GM18867 (cell line): ENCODE data around the gene CITED4.

ENCODE experiments used
- ATAC-seq: cut with Tn5 transposase; IDR thresholded peaks from one replicate; pipeline ENCODE4 v1.9.1; 2021; ENCODE audit warnings: mild to moderate bottlenecking, moderate library complexity; ENCODE audit not compliant: unreplicated experiment

CITED4 gene

DNA sequence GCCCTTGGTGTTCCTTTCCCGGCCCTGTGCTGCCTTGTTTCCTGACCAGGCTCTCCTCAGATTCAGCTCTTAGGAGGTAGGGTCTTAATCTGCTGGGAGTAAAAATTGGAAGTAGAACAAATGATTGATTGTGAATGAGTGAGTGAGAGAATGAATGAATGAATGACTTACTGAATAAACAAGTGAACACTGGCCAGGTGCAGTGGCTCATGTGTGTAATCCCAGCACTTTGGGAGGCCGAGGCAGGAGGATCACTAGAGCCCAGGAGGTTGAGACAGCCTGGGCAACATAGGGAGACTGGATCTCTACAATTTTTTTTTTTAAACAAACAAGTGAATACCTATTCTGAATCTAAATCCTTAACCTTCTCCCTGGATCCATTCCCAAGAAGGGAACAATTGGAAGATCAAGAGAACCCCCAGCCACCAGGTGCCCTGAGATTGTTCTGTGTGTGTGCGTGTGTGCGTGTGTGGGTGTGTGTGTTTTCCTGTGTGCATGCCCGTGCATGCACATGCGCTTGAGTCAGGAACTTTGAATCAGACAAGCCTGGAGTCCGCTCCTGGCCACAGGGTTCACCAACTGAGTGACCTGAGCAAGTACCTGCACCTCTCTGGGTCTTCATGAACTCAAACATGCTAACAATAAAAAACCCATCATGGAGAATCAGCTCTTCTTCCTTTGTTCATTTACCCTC is 24.3 kb upstream of the CITED4 start:
- no peak for ATAC-seq

GRCh38 chr1:40884055-40884795 is 22.1 kb upstream of the CITED4 start:
- ATAC-seq = no peak

DNA sequence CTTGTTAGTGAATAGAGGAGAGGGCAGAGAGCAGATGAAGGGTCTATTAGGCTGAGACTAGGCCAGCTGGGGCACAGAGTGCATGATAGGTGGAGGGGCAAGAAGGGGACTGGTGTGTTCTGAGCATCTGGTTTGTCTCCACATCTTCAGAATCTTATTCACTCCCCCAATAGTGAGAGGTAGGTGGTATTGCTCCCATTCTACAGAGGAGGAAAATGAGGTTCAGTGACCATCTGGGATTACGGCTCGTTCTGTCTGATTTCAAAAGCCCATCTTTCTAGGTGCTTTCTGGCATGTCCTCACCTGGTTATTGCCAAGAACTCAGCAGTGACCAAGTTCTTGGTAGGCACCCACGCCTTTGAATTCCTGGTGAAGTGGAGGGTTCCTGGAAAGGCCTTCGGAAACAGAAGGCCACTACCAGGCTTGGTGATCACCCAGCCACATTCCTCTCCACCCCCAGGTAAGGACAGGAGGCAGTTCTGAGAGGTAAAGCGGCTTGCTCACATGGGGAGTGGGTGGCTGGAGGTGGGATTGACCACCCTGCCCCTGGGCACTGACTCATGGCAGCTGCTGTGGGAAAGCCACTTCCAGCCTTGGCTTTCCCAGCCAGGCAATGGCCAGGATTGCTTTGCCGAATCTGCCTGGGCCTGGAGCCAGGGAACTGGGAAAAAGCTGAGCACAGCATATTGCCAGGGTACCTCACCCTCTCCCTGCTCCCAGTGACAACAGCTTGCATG is 18.8 kb upstream of the CITED4 start:
- ATAC-seq = no peak

DNA sequence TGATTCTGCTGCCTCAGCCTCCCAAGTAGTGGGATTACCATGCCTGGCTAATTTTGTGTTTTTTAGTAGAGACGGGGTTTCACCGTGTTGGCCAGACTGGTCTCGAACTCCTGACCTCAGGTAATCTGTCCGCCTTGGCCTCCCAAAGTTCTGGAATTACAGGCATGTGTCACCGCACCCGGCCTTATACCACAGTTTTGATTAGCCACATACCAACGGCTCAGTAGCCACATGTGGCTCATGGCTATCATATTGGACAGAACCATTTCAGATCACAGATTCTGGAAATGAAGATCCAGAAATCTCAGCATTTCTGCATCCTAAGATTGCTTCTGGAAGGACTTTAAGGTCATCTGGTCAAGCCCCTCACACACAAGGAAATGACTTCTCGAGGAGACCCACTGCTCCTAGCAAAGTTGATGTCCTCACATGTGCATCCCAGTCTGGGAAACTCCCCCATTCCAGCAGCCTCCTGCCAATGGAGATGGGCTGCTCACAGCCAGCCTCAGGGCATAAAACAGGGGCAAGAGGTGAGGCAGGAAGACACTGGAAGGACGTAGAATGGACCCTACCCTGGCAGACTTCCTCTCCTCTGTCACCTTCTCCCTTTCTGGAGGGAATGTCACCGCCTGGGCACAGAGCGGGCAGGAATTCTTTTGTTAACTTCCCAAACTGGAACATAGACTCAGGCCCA is 17.5 kb upstream of the CITED4 start:
- ATAC-seq = no peak

GRCh38 chr1:40878906-40879305 is 16.7 kb upstream of the CITED4 start:
- ATAC-seq = no peak

DNA sequence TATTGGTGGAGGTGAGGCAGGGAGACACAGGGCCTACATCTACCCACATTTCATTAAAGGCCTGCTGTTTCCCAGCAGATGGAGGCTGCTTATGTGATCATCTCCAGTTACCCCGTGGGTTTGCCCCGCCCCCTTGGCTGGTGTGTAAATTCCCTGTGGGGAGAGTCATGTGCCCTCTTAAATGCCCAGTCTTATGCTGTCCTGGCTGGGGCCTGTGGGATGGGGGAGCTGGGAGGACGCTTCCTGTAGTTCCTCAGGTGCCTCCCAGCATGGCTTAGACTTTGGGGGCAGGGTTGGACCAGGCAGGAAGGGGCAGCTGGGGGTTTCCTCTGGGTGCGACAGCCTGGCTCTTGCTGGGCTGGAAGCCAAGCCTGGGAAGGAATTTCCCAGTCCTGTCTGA is 15.5 kb upstream of the CITED4 start:
- ATAC-seq = no peak

DNA sequence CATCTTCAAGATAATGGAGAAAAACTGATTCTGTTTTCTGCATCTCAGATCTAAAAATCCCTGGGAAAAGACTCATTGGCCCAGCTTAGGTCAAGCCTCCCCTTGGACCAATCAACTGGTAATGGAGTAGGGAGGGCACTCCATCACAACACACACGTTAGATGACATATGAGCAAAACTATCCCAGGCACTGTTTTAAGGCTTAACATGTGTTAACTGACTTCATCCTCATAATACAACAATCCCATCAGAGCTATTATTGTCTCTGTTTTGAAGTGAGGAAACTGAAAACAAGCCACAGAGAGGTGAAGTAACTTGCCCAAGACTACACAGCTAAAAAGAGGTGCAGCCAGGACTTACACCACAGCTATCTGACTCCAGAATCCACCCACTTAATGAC is 14.7 kb upstream of the CITED4 start:
- no peak for ATAC-seq

DNA sequence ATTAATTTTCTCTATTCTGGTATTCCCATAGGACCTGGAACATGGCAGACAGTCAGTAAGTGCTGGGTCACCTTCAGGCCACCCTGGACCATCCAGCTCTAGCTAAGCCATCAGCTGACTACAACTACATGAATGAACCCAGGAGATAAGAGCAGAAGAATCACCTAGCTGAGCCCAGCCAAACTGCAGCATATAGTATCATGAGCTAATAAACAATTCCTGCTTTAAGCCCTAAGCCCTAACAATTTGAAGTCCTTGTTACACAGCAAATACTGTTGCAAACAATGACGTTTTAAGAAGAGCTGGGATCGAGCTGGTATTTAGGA is 14.2 kb upstream of the CITED4 start:
- ATAC-seq = no peak

DNA sequence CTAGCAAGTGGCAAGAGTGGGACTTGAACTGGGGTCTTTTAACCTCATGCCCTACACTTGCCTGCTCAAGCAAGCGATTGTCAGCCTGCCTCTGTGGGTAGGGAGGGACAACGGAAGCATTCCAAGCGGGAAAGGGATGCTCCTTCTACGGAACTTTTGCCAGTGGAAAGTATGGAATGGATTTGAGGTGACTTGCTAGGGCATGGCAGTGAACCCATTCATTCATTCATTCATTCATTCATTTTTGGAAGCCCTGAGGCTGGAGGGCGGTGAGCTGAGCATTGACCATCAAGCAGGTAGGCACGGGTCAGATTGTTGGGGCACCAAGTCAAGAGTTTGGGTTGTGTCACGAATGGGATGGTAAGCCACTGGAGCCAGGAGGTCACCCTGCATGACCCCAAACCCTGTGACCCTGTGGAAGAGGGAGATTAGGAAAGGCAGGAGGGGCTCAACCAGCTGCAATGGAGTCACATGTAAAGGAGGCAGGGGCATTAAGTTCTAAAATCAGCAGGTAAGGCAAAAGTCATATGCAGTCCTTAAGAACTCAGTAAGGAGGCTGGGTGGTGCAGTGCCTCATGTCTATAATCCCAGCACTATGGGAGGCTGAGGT is 11.8 kb upstream of the CITED4 start:
- no peak for ATAC-seq

DNA sequence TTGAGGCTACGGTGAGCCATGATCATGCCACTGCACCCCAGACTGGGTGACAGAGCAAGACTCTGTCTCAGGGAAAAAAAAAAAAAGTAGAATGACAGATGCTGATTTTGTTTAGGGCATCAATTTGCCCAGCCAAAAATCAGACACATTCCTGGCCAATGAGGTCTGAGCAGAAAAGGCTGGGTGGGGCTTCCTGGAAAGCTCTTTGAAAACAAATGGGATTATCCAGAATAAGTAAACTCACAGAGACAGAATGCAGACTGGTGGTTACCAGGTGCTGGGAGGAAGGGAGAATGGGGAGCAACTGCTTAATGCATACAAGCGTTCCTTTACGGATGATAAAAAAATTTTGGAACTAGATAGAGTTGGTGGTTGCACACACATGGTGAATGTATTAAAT is 10.1 kb upstream of the CITED4 start:
- no peak for ATAC-seq

GRCh38 chr1:40870135-40870728 is 8.1 kb upstream of the CITED4 start:
- ATAC-seq = no peak

GRCh38 chr1:40868051-40868723 is 6.0 kb upstream of the CITED4 start:
- no peak for ATAC-seq

- ATAC-seq = no peak
These were observed 749 bp downstream of the CITED4 start for GRCh38 chr1:40861224-40862003.

- ATAC-seq = no peak
These were observed 1.4 kb downstream of the CITED4 start for GRCh38 chr1:40860706-40861223.

DNA sequence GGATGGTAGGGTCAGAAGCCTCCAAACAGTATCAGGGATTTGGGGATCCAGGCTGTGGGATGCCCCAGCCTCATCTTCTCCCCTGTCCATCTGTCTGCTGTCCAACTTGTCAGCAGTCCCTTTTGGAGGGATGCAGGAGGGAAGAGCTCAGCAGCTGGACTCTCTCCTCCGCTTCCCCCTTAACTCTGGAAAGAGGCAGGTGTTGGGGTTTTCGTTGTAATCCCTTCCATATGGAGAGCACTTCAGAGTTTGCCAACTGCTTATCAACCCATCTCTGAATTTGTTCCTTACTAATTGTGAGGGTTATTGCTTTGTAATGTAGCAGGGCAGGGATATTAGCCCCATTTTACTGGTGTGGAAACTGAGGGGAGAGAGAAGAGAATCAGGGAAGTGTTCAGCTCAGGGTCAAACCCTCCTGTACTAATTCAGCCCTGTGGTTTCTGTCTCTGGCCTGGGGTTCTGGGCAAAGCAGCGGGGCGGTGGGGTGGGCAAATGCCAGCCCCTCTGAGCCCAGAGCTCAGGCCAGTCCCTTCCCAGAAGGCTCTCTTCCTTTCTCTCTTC is 3.2 kb downstream of the CITED4 start:
- no peak for ATAC-seq

- ATAC-seq = no peak
These were observed 4.4 kb downstream of the CITED4 start for GRCh38 chr1:40857737-40858136.

GRCh38 chr1:40856656-40857302 is 5.4 kb downstream of the CITED4 start:
- no peak for ATAC-seq

DNA sequence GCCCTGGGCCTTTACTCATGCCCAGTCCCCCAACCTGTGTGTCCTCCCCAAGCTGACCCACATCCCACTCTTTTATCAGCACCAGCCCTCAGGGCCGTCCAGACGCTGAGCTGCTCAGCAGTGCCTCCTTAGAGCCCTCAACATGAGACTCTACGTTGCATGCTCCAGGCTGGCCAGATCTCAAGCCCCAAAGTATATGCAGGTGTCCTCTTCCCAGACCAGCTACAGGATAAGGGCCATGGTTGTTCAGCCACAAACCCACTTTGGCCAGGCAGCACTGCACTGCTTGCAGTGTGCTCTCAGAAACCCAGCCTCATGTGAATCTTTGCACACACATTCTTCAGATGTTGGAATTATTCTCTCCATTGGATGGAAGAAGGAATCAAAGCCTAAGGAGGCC is 6.0 kb downstream of the CITED4 start:
- ATAC-seq = no peak
